K562 (cell line): ENCODE data around the gene FCHSD1. TPM values are rescaled to one million over a fixed set of nuclear protein-coding genes. Genes with fewer than 3 reads are reported as not detected.

Source experiments
- CCNT2 ChIP-seq: IDR thresholded peaks from 2 replicates; pipeline ENCODE4 v1.6.1; 2011; ENCODE audit warnings: borderline replicate concordance, low read depth, mild to moderate bottlenecking, moderate library complexity, mixed read lengths, low read length; ENCODE audit not compliant: insufficient read length; ENCODE audit errors: extremely low read depth
- CREM ChIP-seq: IDR thresholded peaks from 2 replicates; pipeline ENCODE4 v1.6.1; 2014; ENCODE audit warnings: antibody characterized with exemption, low read depth
- CSDE1 ChIP-seq, 2 experiments: fragments of 450-650 bp; IDR thresholded peaks; 2 replicates each; pipeline ENCODE4 v1.6.1; 2016; ENCODE audit warnings: mild to moderate bottlenecking in 1 of 2
- CXXC5 ChIP-seq: fragments of 250-450 bp; sonication (Bioruptor Pico); IDR thresholded peaks from 2 replicates; pipeline ENCODE4 v1.8.0; 2022; ENCODE audit warnings: inconsistent platforms, mild to moderate bottlenecking, moderate library complexity
- HMG20A ChIP-seq: fragments of 450-650 bp; formaldehyde crosslinking; conservative IDR thresholded peaks from 2 replicates; pipeline ENCODE4 v1.4.0; 2020; ENCODE audit warnings: mild to moderate bottlenecking, mixed read lengths
- NR4A1 ChIP-seq, 2 experiments: fragments of 250-450 bp in 1 of 2; fragments of 450-650 bp in 1 of 2; sonication (Bioruptor Pico) in 1 of 2; IDR thresholded peaks; 2 replicates each; pipeline versions ENCODE4 v1.4.0 to v1.6.1; 2016 to 2020; ENCODE audit warnings: mild to moderate bottlenecking in 2 of 2, missing compliant biosample characterization in 1 of 2, missing genetic modification characterization in 1 of 2, moderate library complexity in 1 of 2
- SRSF7 ChIP-seq: fragments of 200-400 bp; formaldehyde crosslinking; optimal IDR thresholded peaks from 2 replicates; pipeline ENCODE3; 2017; ENCODE audit warnings: mild to moderate bottlenecking, low read depth, low read length
- TAL1 ChIP-seq: fragments of 450-650 bp; IDR thresholded peaks from 2 replicates; pipeline ENCODE4 v1.6.1; 2016; ENCODE audit warnings: mild to moderate bottlenecking
- ZNF134 ChIP-seq: fragments of 250-450 bp; sonication (Bioruptor Pico); conservative IDR thresholded peaks from 2 replicates; pipeline ENCODE4 v1.4.0; 2020
- ZNF696 ChIP-seq: fragments of 250-450 bp; sonication (Bioruptor Pico); conservative IDR thresholded peaks from 2 replicates; pipeline ENCODE4 v1.4.0; 2020; ENCODE audit warnings: mild to moderate bottlenecking, moderate library complexity
- ZNF780A ChIP-seq: fragments of 250-450 bp; sonication (Bioruptor Pico); IDR thresholded peaks from 2 replicates; pipeline ENCODE4 v1.5.0; 2021; ENCODE audit warnings: mild to moderate bottlenecking
- polyA plus RNA-seq, 8 experiments: library from polyadenylated mRNA; depleted of rRNA in 4 of 8; stranded (reverse) in 5 of 8; unstranded in 3 of 8; fragments of >200 nt; fragmentation: Nextera tagmentation in 2 of 8; fragmentation: Illumina TruSeq in 1 of 8; extraction: Ambion mirVana in 2 of 8; extraction: Trizol in 1 of 8; gene quantifications; 2 replicates each; pipeline versions ENCODE4 v1.2.1 to v1.2.3, GENCODE V29; 2011 to 2014; ENCODE audit warnings: inconsistent platforms in 1 of 8, missing spikeins in 1 of 8
- total RNA-seq, 7 experiments: library from RNA; depleted of rRNA in 6 of 7; stranded (reverse); fragments of >200 nt in 6 of 7; fragmentation: Illumina TruSeq in 2 of 7; extraction: Trizol in 2 of 7; gene quantifications; 2 replicates each; pipeline versions ENCODE4 v1.2.1 to v1.2.3, GENCODE V29; 2011 to 2021; ENCODE audit warnings: low replicate concordance in 1 of 7
- TF ChIP-seq, protein P1 (sequence below), 2 experiments: fragments of 450-650 bp in 1 of 2; sonication (generic) in 1 of 2; formaldehyde crosslinking in 1 of 2; IDR thresholded peaks; 2 replicates each; pipeline versions ENCODE4 v1.7.1 to v1.9.0; 2016 to 2022; ENCODE audit warnings: inconsistent platforms in 1 of 2, mild to moderate bottlenecking in 1 of 2, missing genetic modification reagents in 1 of 2
- TF ChIP-seq, protein P2 (sequence below): fragments of 450-650 bp; formaldehyde crosslinking; conservative IDR thresholded peaks from 2 replicates; pipeline ENCODE4 v1.4.0; 2022; ENCODE audit warnings: mild to moderate bottlenecking, missing genetic modification characterization

The FCHSD1 gene
- total and polyA plus RNA-seq, 9 of the 15 experiments (the other 6 are each of a cell fraction or from before 2014, with no cell fraction given): 0.35 to 37.5 (median 13.6) TPM

DNA sequence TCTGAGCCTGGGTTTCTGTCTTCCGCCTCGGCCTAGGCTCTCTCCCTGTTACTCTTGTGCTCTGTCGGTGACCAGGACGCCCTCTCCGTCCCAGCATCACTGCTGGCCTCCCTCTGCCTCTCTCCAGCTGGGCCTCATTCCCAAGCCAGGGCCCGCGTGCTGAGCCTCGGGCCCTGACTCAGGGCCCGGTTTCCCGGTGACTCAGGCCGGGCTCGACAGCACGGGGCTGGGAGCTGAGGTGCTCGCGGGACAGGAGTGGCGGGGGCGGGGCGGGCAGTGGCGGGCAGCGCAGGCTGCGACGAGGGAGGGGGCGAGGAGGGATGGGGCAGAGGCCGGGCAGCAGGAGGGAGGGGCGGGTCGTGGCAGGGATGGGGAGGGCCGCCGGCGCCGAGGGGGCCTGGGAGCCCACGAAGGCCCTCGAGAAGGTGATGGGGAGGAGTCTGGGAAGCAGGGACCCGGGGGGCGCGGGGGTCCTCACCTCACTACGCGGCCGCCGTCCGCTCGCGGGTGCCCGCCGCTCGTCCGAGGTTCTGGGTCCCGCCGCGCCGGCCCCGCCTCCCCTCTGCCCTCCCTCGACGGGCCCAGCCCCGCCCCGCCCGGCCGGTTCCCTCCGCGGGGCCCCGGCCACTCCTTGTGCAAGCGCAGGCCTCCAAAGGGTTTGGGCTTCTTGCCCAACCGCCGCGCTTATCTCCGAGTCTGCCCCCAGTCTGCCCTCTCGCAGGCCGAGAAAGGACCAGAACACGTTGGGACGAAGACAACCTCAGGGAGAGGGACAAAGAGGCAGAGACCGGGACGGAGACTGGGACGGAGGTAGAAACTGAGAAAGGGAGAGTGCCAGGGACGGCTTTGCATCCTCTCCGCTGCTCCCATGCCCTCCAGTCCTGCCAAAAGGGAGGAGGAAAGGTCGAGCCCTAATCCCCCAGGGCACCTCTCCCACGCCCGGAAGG, 30.8 kb upstream of the FCHSD1 start, which contains the start of gene ARAP3 (continued):
- TF ChIP-seq, protein P1, sequence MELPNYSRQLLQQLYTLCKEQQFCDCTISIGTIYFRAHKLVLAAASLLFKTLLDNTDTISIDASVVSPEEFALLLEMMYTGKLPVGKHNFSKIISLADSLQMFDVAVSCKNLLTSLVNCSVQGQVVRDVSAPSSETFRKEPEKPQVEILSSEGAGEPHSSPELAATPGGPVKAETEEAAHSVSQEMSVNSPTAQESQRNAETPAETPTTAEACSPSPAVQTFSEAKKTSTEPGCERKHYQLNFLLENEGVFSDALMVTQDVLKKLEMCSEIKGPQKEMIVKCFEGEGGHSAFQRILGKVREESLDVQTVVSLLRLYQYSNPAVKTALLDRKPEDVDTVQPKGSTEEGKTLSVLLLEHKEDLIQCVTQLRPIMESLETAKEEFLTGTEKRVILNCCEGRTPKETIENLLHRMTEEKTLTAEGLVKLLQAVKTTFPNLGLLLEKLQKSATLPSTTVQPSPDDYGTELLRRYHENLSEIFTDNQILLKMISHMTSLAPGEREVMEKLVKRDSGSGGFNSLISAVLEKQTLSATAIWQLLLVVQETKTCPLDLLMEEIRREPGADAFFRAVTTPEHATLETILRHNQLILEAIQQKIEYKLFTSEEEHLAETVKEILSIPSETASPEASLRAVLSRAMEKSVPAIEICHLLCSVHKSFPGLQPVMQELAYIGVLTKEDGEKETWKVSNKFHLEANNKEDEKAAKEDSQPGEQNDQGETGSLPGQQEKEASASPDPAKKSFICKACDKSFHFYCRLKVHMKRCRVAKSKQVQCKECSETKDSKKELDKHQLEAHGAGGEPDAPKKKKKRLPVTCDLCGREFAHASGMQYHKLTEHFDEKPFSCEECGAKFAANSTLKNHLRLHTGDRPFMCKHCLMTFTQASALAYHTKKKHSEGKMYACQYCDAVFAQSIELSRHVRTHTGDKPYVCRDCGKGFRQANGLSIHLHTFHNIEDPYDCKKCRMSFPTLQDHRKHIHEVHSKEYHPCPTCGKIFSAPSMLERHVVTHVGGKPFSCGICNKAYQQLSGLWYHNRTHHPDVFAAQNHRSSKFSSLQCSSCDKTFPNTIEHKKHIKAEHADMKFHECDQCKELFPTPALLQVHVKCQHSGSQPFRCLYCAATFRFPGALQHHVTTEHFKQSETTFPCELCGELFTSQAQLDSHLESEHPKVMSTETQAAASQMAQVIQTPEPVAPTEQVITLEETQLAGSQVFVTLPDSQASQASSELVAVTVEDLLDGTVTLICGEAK (IDR thresholded peaks at IDR 0.05): no peak
- TF ChIP-seq, protein P1 (CRISPR knock-in tag; IDR thresholded peaks at IDR 0.05): no peak
- TF ChIP-seq SRSF7 (no peak), ZNF780A (CRISPR knock-in tag) (no peak), ZNF134 (CRISPR knock-in tag) (no peak), CREM (0 out of 2 replicates have a peak, but pooled peaks have one; percentile 7), CXXC5 (CRISPR knock-in tag) (peak; percentile 71), CCNT2 (peak; percentile 54), TAL1 (no peak), NR4A1 (CRISPR knock-in tag; IDR thresholded peaks at IDR 0.05) (0 out of 2 replicates have a peak, but pooled peaks have one; percentile 10), NR4A1 (tag; IDR thresholded peaks at IDR 0.05) (peak; percentile 53; the same call in 1 of the 2 replicates), HMG20A (CRISPR knock-in tag) (no peak), CSDE1 (IDR thresholded peaks at IDR 0.05) (no peak; a peak in 1 of 4 replicates), ZNF696 (CRISPR knock-in tag) (0 out of 2 replicates have a peak, but pooled peaks have one; percentile 37)
- TF ChIP-seq, protein P2, sequence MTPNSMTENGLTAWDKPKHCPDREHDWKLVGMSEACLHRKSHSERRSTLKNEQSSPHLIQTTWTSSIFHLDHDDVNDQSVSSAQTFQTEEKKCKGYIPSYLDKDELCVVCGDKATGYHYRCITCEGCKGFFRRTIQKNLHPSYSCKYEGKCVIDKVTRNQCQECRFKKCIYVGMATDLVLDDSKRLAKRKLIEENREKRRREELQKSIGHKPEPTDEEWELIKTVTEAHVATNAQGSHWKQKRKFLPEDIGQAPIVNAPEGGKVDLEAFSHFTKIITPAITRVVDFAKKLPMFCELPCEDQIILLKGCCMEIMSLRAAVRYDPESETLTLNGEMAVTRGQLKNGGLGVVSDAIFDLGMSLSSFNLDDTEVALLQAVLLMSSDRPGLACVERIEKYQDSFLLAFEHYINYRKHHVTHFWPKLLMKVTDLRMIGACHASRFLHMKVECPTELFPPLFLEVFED (CRISPR knock-in tag): 0 out of 2 replicates have a peak, but pooled peaks have one; percentile 60
